Mucosa of descending colon (tissue), 3 donors: Measurements from ENCODE around the gene NOL4L. TPM values are rescaled to one million over a fixed set of nuclear protein-coding genes. Genes with fewer than 3 reads are reported as not detected.
"Not testable (repeated sequence)": the region's sequence is repeated elsewhere in the genome, so short reads cannot be mapped to it uniquely, and the experiment has no call there.

Experiments
- ATAC-seq: fragments of 200-7000 bp; cut with Tn5 transposase; one replicate; pipeline ENCODE4 v1.9.1; 2020; ENCODE audit warnings: mild to moderate bottlenecking, moderate library complexity
- DNase-seq, 3 donors: peaks; one replicate each; pipeline ENCODE4 v3.0.0-alpha.2; 2020
- H3K36me3 ChIP-seq: fragments of 200-600 bp; one replicate; pipeline ENCODE4 v1.8.0; 2021; ENCODE audit warnings: low read depth, mild to moderate bottlenecking
- H3K4me1 ChIP-seq: fragments of 200-600 bp; one replicate; pipeline ENCODE4 v1.8.0; 2021; ENCODE audit warnings: low read depth, mild to moderate bottlenecking
- H3K4me3 ChIP-seq: fragments of 200-600 bp; one replicate; pipeline ENCODE4 v1.8.0; 2021; ENCODE audit warnings: mild to moderate bottlenecking
- H3K9me3 ChIP-seq: fragments of 200-600 bp; one replicate; pipeline ENCODE4 v1.8.0; 2021; ENCODE audit warnings: mild to moderate bottlenecking
- CTCF ChIP-seq: fragments of 200-600 bp; IDR thresholded peaks from one replicate; pipeline ENCODE4 v1.8.0; 2022; ENCODE audit warnings: antibody characterized with exemption, mild to moderate bottlenecking
- intact Hi-C, 2 donors: fragments of 100-400 bp; cut with DNase I in 1 of 2; cut with micrococcal nuclease in 1 of 2; formaldehyde crosslinking; loops; one replicate each; pipeline versions ENCODE4 v1.11.0 to v1.11.1; 2022; cut with DNase I, micrococcal nuclease
- total RNA-seq, 3 donors: library from RNA; stranded (reverse); fragmentation: NEBNext Ultra II Directional in 2 of 3; extraction: Animal tissue kit (Norgen Biotek cat#: 25700) in 2 of 3; gene quantifications; one replicate each; pipeline versions ENCODE4 v1.2.1 to v1.2.4, GENCODE V29; 2021 to 2023
- donor health status: DM: no; HTN: no; CAD: no; lungs with moderate emphysema.
- donor health status: DM: no; HTN: no; CAD: no.
- donor health status: DM: no; HTN: yes; CAD: no.

NOL4L gene
- total RNA-seq, 3 donors from 2014 or later: 46.1 to 75.3 (median 55.1) TPM

DNA sequence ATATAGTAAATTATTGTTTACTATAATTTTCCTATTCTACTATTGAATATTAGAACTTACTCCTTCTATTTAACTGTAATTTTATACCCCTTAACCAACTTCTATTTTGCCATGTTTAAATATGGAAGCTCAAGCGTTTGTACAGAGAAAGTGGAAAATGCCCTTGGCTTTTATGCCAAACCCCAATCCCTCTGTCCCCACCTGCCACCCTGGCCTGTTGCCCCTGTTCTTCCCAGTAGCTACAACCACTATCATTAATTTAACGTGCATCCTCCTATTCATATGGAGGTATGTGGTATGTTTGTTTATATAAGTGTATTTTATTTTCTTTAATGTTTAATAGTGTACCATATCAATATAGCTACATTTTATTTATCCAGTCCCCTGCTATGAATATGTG, 168.9 kb downstream of the NOL4L start:
- TF ChIP-seq CTCF: no peak
- H3K36me3 ChIP-seq: no peaks in the 10 kb centered on the region
- DNase-seq (no peak), ATAC-seq (no peak)
- no peaks in the 10 kb centered on the region for H3K4me1 ChIP-seq
- H3K4me3 ChIP-seq: no peak overlapping the region
- intact Hi-C loops: no loop called here
- H3K9me3 ChIP-seq: no peaks in the 10 kb centered on the region

- no peak overlapping the region for H3K4me3 ChIP-seq
- intact Hi-C loops: no loop called here
- DNase-seq (no peak), ATAC-seq (no peak)
- no peak for TF ChIP-seq CTCF
- no peaks in the 10 kb centered on the region for H3K4me1 ChIP-seq
- no peaks in the 10 kb centered on the region for H3K9me3 ChIP-seq
- no peaks in the 10 kb centered on the region for H3K36me3 ChIP-seq
These were observed 169.6 kb downstream of the NOL4L start for GRCh38 chr20:32415494-32415893.

- no peaks in the 10 kb centered on the region for H3K36me3 ChIP-seq
- no peak for TF ChIP-seq CTCF
- no peaks in the 10 kb centered on the region for H3K4me1 ChIP-seq
- no peak overlapping the region for H3K4me3 ChIP-seq
- DNase-seq (no peak), ATAC-seq (no peak)
- intact Hi-C loops: no loop called here
- H3K9me3 ChIP-seq: no peaks in the 10 kb centered on the region
These were observed 173.0 kb downstream of the NOL4L start for GRCh38 chr20:32411955-32412706.

- intact Hi-C loops, H3K9me3 ChIP-seq, DNase-seq, H3K4me3 ChIP-seq, H3K4me1 ChIP-seq, H3K36me3 ChIP-seq: not testable (repeated sequence)
- ATAC-seq: peak; percentile 62
These were observed 177.9 kb downstream of the NOL4L start for GRCh38 chr20:32407131-32407750.

GRCh38 chr20:32406701-32407100, 178.4 kb downstream of the NOL4L start:
- Histone ChIP-seq H3K36me3 (no peaks in the 10 kb centered on the region), H3K4me1 (no peaks in the 10 kb centered on the region), H3K4me3 (no peak overlapping the region), H3K9me3 (no peaks in the 10 kb centered on the region)
- intact Hi-C loops: no loop called here
- no peak for TF ChIP-seq CTCF
- ATAC-seq (no peak), DNase-seq (no peak)

DNA sequence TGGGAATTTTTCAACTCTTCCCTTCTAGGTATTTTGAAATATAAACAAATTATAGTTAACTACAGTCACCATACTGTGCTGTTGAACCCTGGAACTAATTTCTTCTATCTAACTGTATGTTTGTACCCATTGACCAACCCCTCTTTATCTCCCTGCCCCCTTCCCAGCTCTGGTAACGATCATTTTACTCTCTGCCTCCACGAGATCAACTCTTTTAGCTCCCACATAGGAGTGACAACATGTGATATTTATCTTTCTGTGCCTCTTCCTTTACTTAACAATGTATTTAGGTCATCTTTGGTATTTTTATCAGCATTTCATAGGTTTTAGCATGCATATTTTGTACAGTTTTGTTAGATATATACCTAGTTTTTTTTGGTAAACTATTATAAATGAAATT, 181.1 kb downstream of the NOL4L start:
- no peaks in the 10 kb centered on the region for H3K4me1 ChIP-seq
- no peak for DNase-seq
- ATAC-seq: no peak
- intact Hi-C loops: no loop called here
- no peak overlapping the region for H3K4me3 ChIP-seq
- no peak for TF ChIP-seq CTCF
- H3K36me3 ChIP-seq: no peaks in the 10 kb centered on the region
- no peaks in the 10 kb centered on the region for H3K9me3 ChIP-seq
